PC-9 (cell line): ENCODE results near the gene PPM1H.

ENCODE experiments used
- CTCF ChIP-seq: fragments of 200-600 bp; sonication (generic); conservative IDR thresholded peaks from 2 replicates; pipeline ENCODE4 v1.6.1; 2017; ENCODE audit warnings: mixed run types, antibody characterized with exemption, mild to moderate bottlenecking, moderate library complexity
- EZH2 ChIP-seq: fragments of 200-600 bp; sonication (generic); IDR thresholded peaks from 2 replicates; pipeline ENCODE4 v1.8.0; 2017; ENCODE audit warnings: antibody characterized with exemption, low read depth

GRCh38 chr12:62717643-62718042 is 217.3 kb downstream of the PPM1H start:
- TF ChIP-seq CTCF: no peak
- TF ChIP-seq EZH2: no peak
